Astrocyte of the spinal cord (primary cell): ENCODE measurements around the gene RXFP4.

Experiments
- DNase-seq: peaks from one replicate; pipeline ENCODE4 v3.0.0; 2011; ENCODE audit warnings: low read depth, low spot score
- H3K4me3 ChIP-seq: 2 replicates; pipeline ENCODE4 v1.5.1; 2011; ENCODE audit warnings: low read depth, mild to moderate bottlenecking, low read length, moderate library complexity
- in situ Hi-C: cut with HindIII; loops from 2 replicates; pipeline ENCODE4 v1.10.0; 2017; ENCODE audit warnings: low sequenced_read_pairs
- TF ChIP-seq, protein P1 (sequence below): IDR thresholded peaks from 2 replicates; pipeline ENCODE4 v1.5.1; 2012; ENCODE audit warnings: low read depth, mild to moderate bottlenecking, low read length, inconsistent platforms

The RXFP4 gene

DNA sequence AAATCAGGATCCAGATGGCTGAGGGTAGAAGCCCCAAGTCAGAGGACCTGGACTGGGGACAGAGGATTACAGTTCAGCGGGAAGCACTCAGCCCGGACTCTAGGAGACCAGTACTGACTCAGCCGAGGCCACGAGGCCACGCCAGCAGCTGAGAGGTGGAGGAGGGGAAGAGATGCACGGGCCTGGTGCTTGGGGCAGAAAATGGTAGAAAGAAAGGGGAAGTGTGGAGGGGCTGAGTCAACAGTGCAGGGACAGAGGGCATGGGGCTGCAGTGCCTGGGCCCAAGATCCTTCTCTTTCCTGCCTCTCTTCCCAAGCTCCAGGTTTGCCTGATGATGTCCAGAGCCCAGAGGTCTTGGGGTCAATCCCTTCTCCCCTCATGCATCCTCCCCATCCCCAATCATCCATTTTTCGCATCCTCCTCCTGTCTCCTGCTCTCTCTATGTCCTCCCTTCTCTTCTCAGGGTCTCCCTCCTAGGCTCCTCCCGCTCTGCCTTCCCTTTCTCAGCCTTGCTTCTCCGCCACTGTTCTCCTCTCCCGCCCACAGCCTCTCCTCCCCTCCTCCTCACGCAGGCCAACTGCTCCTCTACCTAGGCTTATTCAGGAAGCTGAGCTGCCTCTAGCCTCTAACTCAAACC is 29.2 kb downstream of the RXFP4 start:
- no peak overlapping the region for H3K4me3 ChIP-seq
- peak; percentile 75 for DNase-seq
- in situ Hi-C loops = no loop called here
- TF ChIP-seq, protein P1, sequence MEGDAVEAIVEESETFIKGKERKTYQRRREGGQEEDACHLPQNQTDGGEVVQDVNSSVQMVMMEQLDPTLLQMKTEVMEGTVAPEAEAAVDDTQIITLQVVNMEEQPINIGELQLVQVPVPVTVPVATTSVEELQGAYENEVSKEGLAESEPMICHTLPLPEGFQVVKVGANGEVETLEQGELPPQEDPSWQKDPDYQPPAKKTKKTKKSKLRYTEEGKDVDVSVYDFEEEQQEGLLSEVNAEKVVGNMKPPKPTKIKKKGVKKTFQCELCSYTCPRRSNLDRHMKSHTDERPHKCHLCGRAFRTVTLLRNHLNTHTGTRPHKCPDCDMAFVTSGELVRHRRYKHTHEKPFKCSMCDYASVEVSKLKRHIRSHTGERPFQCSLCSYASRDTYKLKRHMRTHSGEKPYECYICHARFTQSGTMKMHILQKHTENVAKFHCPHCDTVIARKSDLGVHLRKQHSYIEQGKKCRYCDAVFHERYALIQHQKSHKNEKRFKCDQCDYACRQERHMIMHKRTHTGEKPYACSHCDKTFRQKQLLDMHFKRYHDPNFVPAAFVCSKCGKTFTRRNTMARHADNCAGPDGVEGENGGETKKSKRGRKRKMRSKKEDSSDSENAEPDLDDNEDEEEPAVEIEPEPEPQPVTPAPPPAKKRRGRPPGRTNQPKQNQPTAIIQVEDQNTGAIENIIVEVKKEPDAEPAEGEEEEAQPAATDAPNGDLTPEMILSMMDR = no peak

- no peak overlapping the region for H3K4me3 ChIP-seq
- DNase-seq = no peak
- TF ChIP-seq, protein P1 = no peak
- in situ Hi-C loops = no loop called here
Observed at GRCh38 chr1:155971910-155972809, 30.7 kb downstream of the RXFP4 start.

GRCh38 chr1:155973723-155974122 is 32.3 kb downstream of the RXFP4 start:
- no peak overlapping the region for H3K4me3 ChIP-seq
- DNase-seq = no peak
- in situ Hi-C loops = no loop called here

DNA sequence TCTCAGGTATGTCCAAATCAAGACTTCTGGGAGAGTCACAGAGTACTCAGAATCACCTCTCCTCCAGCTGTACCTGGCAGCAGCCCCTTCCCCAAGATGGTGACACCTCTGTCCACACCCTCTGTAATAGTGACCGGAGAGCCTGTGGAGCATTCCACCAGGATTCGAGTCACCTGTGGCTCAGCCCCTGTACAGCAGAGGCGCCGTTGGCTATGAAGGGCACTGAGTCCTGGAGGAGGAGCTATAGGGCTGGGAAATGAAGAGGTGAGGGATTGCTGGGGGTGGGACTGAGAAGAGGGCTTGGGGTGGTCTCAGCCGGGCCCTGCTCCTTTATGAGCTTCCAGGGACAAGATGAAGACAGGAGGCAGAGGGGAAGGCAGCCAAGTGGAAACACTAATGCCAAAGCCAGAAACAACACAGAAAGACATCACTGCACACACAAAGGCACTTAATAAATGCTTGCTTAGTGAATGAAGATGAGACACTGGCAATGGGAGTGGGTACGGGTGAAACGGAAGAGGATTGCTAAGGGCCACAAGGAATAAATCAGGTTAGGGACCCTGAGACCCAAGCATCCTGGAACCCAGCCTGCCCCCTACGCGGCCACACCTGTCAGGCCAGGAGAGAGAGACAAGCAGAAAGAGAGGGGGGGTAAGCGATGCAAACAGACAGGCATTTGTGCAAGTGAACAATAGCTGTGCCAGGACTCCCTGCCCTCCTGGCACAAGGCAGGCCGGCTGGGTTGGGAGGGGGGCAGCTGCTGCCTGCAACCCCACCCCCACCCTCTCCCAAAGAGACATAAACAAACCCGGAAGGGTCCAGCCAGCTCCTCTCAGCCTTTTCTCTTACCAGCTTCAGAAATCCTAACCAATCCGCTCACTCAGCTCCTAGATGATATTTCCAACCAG is 33.0 kb downstream of the RXFP4 start:
- no peak for DNase-seq
- in situ Hi-C loops = no loop called here
- TF ChIP-seq, protein P1 = no peak
- H3K4me3 ChIP-seq = peak overlapping the region; percentile 93

More at GRCh38 chr1:155973723-155974122, 32.3 kb downstream of the RXFP4 start:
- TF ChIP-seq, protein P1 = no peak

DNA sequence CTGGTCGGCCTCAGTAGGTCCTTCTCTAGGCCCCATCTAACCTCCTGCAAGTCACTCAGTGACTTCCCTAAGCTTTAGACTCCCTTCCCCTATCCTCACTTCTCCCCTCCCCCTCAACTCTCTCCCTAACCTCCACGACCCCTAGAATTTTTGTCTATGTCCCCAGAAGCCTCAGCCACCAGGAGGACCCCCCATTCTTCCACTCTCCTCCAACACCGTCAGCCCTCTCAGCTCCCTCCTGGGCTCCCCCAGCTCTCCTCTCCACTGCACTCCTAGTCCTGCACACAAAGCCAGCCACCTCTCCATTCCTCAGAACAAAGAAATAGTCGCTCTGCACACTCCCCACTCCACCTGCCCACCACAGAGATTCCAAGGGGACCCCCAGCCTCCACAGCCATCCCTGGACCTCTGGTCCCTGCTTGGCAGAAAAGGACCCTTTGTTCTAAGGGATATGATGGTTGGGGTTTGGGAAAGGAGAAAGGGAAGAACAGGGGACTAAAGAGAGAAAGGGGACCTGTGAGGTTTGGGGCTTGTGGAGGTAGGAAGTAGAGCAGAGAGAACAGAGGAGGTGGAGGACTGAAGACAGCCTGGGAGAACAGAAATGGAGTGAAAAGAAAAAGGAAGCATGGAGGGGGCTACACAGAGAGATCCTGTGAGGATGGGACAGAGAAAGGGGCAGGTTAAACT is 34.1 kb downstream of the RXFP4 start:
- in situ Hi-C loops = no loop called here
- TF ChIP-seq, protein P1 = no peak
- no peak for DNase-seq
- peak overlapping the region; percentile 93 for H3K4me3 ChIP-seq
